Smooth muscle cell (in vitro differentiated cells): ENCODE measurements around the gene ABCD3. TPM values are rescaled to one million over a fixed set of nuclear protein-coding genes. Genes with fewer than 3 reads are reported as not detected.

Experiments
- DNase-seq: peaks from one replicate; lab custom pipeline; 2025; ENCODE audit not compliant: unreplicated experiment; lab: John Stamatoyannopoulos, UW
- H2AFZ ChIP-seq: fragments of 200-600 bp; sonication (generic); 2 replicates; pipeline ENCODE4 v1.6.0; 2016; ENCODE audit warnings: antibody characterized with exemption, low read depth, mild to moderate bottlenecking
- H3F3A ChIP-seq: fragments of 200-600 bp; sonication (generic); 2 replicates; pipeline ENCODE4 v1.6.0; 2017; ENCODE audit warnings: antibody characterized with exemption, low read depth
- H3K27ac ChIP-seq: fragments of 200-600 bp; sonication (generic); 2 replicates; pipeline ENCODE4 v1.5.1; 2016; ENCODE audit warnings: low read depth, mild to moderate bottlenecking
- H3K27me3 ChIP-seq: fragments of 200-600 bp; sonication (generic); 2 replicates; pipeline ENCODE4 v1.6.1; 2016; ENCODE audit warnings: low read depth, mild to moderate bottlenecking
- H3K36me3 ChIP-seq: fragments of 200-600 bp; sonication (generic); 2 replicates; pipeline ENCODE4 v1.5.1; 2016; ENCODE audit warnings: low read depth
- H3K4me1 ChIP-seq: fragments of 200-600 bp; sonication (generic); 2 replicates; pipeline ENCODE4 v1.5.1; 2016; ENCODE audit warnings: low read depth
- H3K4me2 ChIP-seq: fragments of 200-600 bp; sonication (generic); 2 replicates; pipeline ENCODE4 v1.6.0; 2016; ENCODE audit warnings: mild to moderate bottlenecking
- H3K4me3 ChIP-seq: fragments of 200-600 bp; sonication (generic); 2 replicates; pipeline ENCODE4 v1.5.1; 2016; ENCODE audit warnings: mild to moderate bottlenecking
- H3K79me2 ChIP-seq: fragments of 200-600 bp; sonication (generic); 2 replicates; pipeline ENCODE4 v1.6.0; 2016; ENCODE audit warnings: low read depth, mild to moderate bottlenecking
- H3K9ac ChIP-seq: fragments of 200-600 bp; sonication (generic); 2 replicates; pipeline ENCODE4 v1.6.0; 2016; ENCODE audit warnings: low read depth
- H3K9me3 ChIP-seq: fragments of 200-600 bp; sonication (generic); replicated peaks from 2 replicates; pipeline ENCODE4 v1.5.1; 2016; ENCODE audit warnings: low read depth
- H4K20me1 ChIP-seq: fragments of 200-600 bp; sonication (generic); 2 replicates; pipeline ENCODE4 v1.6.0; 2016; ENCODE audit warnings: low read depth
- WGBS: methylation state at CpG from one replicate; pipeline ENCODE4 v1.1.7; 2016; ENCODE audit warnings: low lambda C conversion rate; 5-methylcytosine and 5-hydroxymethylcytosine counted together
- polyA plus RNA-seq: library from polyadenylated mRNA; unstranded; fragments of >200 nt; fragmentation: Nextera tagmentation; extraction: Ambion mirVana; gene quantifications from 2 replicates; pipeline ENCODE4 v1.2.1, GENCODE V29; 2016
- total RNA-seq: library from RNA; depleted of rRNA; stranded (reverse); fragments of >200 nt; gene quantifications from 2 replicates; pipeline ENCODE4 v1.2.3, GENCODE V29; 2014
- TF ChIP-seq, protein P1 (sequence below): fragments of 200-600 bp; sonication (generic); IDR thresholded peaks from 2 replicates; pipeline ENCODE4 v1.5.1; 2017; ENCODE audit warnings: borderline replicate concordance, mild to moderate bottlenecking, antibody characterized with exemption; ENCODE audit not compliant: insufficient read depth, poor library complexity, severe bottlenecking

Gene ABCD3
- total and polyA plus RNA-seq, 2 experiments from 2014 or later = 22.5 to 42.4 TPM

DNA sequence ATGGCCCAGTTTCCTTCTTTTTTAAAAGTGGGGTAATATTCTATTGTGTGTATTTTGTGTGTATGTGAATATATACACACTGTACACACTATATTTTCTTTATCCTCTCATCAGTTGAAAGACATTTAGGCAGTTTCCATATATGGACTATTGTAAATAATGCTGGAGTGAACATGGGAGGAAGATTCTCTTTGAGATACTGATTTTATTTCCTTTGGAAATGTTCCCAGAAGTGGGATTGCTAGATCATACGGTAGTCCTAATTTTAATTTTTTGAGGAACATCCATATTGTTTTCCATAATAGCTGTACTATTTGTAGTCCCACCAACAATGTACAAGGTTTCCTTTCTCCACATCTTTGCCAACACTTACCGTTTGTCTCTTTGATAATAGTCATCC lies 72.4 kb downstream of the ABCD3 start:
- no peak for DNase-seq
- Histone ChIP-seq H3K4me2 (no peak overlapping the region), H3K79me2 (no peaks in the 10 kb centered on the region), H4K20me1 (no peaks in the 10 kb centered on the region), H3K27me3 (no peaks in the 10 kb centered on the region), H3K9me3 (no peaks in the 10 kb centered on the region), H3F3A (no peaks in the 10 kb centered on the region), H2AFZ (no peak overlapping the region), H3K9ac (no peak overlapping the region), H3K36me3 (peaks cover 27% of the 10 kb centered on the region), H3K4me1 (no peaks in the 10 kb centered on the region), H3K4me3 (no peak overlapping the region), H3K27ac (no peak overlapping the region)
- 96% methylated on average over 2 of the region's 2 CpGs for WGBS
- TF ChIP-seq, protein P1, sequence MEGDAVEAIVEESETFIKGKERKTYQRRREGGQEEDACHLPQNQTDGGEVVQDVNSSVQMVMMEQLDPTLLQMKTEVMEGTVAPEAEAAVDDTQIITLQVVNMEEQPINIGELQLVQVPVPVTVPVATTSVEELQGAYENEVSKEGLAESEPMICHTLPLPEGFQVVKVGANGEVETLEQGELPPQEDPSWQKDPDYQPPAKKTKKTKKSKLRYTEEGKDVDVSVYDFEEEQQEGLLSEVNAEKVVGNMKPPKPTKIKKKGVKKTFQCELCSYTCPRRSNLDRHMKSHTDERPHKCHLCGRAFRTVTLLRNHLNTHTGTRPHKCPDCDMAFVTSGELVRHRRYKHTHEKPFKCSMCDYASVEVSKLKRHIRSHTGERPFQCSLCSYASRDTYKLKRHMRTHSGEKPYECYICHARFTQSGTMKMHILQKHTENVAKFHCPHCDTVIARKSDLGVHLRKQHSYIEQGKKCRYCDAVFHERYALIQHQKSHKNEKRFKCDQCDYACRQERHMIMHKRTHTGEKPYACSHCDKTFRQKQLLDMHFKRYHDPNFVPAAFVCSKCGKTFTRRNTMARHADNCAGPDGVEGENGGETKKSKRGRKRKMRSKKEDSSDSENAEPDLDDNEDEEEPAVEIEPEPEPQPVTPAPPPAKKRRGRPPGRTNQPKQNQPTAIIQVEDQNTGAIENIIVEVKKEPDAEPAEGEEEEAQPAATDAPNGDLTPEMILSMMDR = no peak

DNA sequence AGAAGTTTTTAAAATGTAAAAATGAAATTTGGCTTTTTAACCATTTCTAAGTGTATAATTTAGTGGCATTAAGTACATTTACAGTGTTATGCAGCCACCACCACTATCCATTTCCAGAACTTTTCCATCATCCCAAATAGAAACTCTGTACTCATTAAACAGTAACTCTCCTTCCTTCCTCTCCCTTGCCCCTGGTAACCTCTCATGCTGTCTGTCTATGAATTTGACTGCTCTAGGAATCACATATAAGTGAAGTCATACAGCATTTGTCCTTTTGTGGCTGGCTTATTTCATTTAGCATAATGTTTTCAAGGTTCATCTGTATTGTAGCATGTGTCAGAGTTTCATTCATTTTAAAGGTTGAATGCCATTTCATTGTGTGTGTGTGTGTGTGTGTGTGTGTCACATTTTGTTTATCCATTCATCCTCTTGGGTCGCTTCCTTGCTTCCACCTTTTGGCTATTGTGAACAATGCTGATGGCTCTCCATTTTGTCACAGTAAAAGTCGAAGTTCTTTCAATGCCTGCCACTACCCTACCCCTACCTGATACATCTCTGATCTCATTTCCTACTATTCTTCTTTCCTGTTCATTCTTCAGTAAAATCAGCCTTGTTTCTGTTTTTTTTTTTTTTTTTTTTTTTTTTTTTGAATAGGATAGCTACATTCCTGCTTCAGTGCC lies 78.0 kb downstream of the ABCD3 start:
- TF ChIP-seq, protein P1 = no peak
- no peaks in the 10 kb centered on the region for H4K20me1 ChIP-seq
- H3K79me2 ChIP-seq = no peaks in the 10 kb centered on the region
- H2AFZ ChIP-seq = no peak overlapping the region
- H3K9ac ChIP-seq = no peak overlapping the region
- no peak for DNase-seq
- WGBS = 100% methylated on average over 2 of the region's 2 CpGs
- peaks cover 26% of the 10 kb centered on the region for H3K36me3 ChIP-seq
- no peak overlapping the region for H3K27ac ChIP-seq
- H3K9me3 ChIP-seq = no peaks in the 10 kb centered on the region
- no peak overlapping the region for H3K4me3 ChIP-seq
- H3F3A ChIP-seq = no peaks in the 10 kb centered on the region
- H3K4me1 ChIP-seq = no peaks in the 10 kb centered on the region
- H3K27me3 ChIP-seq = no peaks in the 10 kb centered on the region
- H3K4me2 ChIP-seq = no peak overlapping the region

DNA sequence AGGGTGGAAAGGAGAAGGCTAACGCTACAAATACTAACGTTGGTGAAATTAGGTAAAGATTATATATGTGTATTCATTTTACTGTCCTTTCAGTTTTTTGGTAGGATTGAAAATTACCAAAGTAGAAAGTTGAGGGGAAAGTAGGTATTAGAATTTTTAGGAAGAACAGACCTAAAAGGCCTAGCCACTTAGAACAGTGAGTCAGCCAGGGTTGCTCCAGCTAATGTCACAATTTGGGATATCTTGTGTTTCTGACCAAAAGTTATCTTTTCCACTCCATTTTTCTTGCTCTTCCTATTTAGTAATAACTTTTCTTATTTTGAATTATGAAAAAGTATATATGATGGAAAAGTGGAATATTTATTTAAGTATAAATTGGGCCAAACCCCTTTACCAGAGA lies 83.2 kb downstream of the ABCD3 start:
- no peak overlapping the region for H3K27ac ChIP-seq
- H3F3A ChIP-seq = no peaks in the 10 kb centered on the region
- H3K27me3 ChIP-seq = no peaks in the 10 kb centered on the region
- no peaks in the 10 kb centered on the region for H3K9me3 ChIP-seq
- no peaks in the 10 kb centered on the region for H4K20me1 ChIP-seq
- no peak overlapping the region for H3K4me2 ChIP-seq
- no peak for DNase-seq
- H3K4me3 ChIP-seq = no peak overlapping the region
- no peaks in the 10 kb centered on the region for H3K79me2 ChIP-seq
- TF ChIP-seq, protein P1 = no peak
- no peak overlapping the region for H3K9ac ChIP-seq
- H3K36me3 ChIP-seq = peaks cover 16% of the 10 kb centered on the region
- no peak overlapping the region for H2AFZ ChIP-seq
- H3K4me1 ChIP-seq = no peaks in the 10 kb centered on the region
- 99% methylated on average over 2 of the region's 2 CpGs for WGBS

DNA sequence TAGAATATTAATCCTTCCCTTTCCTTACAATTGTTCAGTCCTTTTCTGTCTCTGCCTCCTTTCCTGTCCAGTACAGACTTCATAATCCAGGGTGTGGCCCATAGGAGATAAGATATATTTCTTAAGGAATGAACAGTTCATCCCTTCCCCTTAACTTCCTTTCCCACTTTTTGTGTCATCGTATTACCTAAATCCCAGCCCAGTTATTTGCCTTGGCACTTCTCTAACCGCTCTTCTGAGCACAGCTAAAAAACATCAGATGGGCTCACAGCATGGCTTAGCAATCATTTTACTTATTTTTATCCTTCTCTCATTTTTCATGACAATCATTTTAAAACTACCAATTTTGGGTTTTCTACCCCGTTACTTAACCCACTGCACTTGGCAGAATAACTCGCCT lies 83.7 kb downstream of the ABCD3 start:
- no peaks in the 10 kb centered on the region for H3K79me2 ChIP-seq
- H3K27me3 ChIP-seq = no peaks in the 10 kb centered on the region
- no peaks in the 10 kb centered on the region for H3K9me3 ChIP-seq
- TF ChIP-seq, protein P1 = no peak
- no peak overlapping the region for H3K27ac ChIP-seq
- H3K36me3 ChIP-seq = peaks cover 17% of the 10 kb centered on the region
- no peak for DNase-seq
- no peaks in the 10 kb centered on the region for H3K4me1 ChIP-seq
- H3K4me2 ChIP-seq = no peak overlapping the region
- H4K20me1 ChIP-seq = no peaks in the 10 kb centered on the region
- no peak overlapping the region for H3K9ac ChIP-seq
- WGBS = 98% methylated on average over 4 of the region's 4 CpGs
- H3K4me3 ChIP-seq = no peak overlapping the region
- H2AFZ ChIP-seq = no peak overlapping the region
- H3F3A ChIP-seq = no peaks in the 10 kb centered on the region
